NCI-H1930 (cell line): ENCODE measurements around the gene UGT1A5.
"Not testable (repeated sequence)": the region's sequence is repeated elsewhere in the genome, so short reads cannot be mapped to it uniquely, and the experiment has no call there.

Source experiments
- DNase-seq, 2 experiments: peaks; one replicate each; lab custom pipeline; 2025; lab: John Stamatoyannopoulos, UW

Gene UGT1A5

GRCh38 chr2:233746475-233747282 is 34.0 kb downstream of the UGT1A5 start:
- no peak for DNase-seq

- DNase-seq: no peak
Observed at GRCh38 chr2:233747283-233747544, 34.5 kb downstream of the UGT1A5 start.

DNA sequence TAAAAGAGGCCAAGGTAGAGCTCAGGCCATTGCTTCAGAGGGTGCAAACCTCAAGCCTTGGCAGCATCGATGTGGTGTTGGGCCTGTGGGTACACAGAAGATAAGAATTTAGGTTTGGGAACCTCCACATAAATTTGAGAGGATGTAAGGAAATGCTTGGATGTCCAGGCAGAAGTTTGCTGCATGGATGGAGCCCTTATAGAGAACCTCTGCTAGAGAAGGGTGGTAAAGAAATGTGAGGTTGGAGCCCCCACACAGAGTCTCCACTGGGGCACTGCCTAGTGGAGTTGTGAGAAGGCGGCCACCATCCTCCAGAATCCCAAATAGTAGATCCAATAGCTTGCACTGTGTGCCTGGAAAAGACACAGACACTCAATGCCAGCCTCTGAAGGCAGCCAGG is 38.0 kb downstream of the UGT1A5 start:
- not testable (repeated sequence) for DNase-seq

- DNase-seq: not testable (repeated sequence)
Observed at GRCh38 chr2:233751212-233752009, 38.7 kb downstream of the UGT1A5 start.

DNA sequence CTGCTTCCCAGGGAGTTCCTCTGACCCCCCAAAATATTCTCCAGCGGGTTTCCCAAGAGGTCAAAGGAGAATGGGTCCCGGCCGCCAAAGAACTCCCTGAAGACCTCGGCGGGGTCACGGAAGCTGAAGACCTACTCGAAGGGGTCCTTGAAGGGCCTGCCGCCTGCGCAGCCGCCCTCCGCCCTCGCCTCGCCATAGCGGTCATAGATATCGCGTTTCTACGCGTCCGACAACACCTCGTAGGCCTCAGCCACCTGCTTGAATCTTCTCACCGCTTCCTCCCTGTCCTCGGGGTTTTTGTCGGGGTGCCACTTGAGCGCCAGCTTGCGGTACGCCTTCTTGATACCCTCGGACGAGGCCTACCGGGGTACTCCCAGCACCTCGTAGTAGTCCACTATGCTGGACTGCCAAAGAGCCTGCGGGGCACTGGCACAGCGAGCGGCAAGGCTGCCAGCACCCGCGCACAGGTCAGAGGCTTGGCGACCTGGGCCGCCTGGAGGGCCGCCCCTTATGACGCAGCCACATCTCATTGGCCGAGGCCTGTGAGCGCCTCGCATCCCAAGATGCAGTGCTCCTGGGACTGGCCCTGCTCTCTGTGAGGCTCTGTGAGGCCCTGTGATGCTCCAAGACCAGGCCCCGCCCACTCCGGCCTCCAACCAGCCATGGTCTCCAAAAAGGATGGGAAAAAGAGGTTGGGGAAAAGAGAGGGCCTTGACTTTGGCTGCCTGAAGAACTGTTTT is 42.3 kb downstream of the UGT1A5 start:
- DNase-seq: no peak

DNA sequence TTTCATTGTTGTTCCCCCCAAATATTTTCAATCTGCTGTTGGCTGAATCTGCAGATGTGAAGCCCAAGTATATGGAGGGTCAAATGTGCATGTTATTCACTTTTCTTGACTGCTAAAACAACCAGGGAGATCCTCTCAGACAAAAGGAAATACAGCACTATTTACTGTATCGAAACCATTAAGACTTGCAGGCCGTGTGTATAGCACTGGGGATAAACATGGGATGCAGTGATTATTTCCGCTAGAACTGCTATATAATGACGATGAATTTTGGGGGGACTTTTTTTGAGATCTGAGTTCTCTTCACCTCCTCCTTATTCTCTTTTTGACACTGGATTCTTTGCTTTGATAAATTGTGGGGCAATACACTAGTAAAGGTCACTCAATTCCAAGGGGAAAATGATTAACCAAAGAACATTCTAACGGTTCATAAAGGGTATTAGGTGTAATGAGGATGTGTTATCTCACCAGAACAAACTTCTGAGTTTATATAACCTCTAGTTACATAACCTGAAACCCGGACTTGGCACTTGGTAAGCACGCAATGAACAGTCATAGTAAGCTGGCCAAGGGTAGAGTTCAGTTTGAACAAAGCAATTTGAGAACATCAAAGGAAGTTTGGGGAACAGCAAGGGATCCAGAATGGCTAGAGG is 43.8 kb downstream of the UGT1A5 start:
- DNase-seq: no peak

DNA sequence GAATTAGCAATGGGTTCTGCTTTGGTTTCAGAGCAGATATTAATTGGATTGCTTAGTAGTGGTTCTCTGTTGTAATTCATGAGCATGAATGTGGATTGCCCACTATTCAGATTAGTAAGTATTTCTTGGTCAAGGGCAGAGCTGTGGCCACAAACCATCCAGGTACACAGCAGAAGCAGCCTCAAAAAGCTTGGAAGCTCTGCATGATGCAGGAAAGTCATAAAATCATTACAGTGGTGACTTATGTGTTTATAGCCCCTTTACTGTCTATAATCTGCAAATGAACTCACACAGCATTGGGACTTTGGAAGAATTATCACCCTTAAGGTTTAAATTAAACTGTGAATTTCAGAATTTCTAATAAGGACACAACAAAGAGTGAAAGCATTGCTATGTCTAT is 45.4 kb downstream of the UGT1A5 start:
- DNase-seq: no peak

- no peak for DNase-seq
Observed at GRCh38 chr2:233758849-233759248, 46.1 kb downstream of the UGT1A5 start.

GRCh38 chr2:233760043-233760442 is 47.3 kb downstream of the UGT1A5 start, which contains the start of gene UGT1A1:
TSS of gene UGT1A1 (plus strand) at chr2:233760270. CDS start at chr2:233760288, 18 bp downstream.
- no peak for DNase-seq

DNA sequence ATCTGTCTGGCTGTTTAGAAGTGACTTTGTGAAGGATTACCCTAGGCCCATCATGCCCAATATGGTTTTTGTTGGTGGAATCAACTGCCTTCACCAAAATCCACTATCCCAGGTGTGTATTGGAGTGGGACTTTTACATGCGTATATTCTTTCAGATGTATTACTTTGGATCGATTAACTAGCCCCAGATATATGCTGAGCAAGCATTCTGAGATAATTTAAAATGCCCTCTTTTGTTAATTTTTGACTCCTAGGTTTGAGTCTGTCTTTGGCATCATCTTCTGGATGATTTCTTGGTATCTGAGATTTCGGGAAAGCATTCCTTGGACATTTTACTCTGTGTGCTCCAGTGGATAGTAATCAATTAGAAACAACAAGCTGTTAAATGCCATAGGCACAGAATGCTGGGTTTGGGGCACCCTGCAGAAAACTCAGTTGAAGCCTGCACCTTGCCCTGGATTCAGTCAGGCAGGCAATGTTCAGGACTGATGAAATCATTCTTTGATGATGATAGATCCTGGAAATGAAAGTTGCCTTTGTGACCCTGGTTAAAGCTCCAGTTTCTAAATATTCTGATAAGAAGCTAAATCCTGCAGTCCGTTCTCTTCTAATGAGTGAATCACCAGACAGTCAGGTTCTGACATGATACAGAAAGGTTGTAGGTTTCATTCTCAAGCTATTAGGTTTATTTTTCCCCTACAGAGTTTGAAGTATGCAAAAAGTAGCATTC is 48.5 kb downstream of the UGT1A5 start:
- no peak for DNase-seq

DNA sequence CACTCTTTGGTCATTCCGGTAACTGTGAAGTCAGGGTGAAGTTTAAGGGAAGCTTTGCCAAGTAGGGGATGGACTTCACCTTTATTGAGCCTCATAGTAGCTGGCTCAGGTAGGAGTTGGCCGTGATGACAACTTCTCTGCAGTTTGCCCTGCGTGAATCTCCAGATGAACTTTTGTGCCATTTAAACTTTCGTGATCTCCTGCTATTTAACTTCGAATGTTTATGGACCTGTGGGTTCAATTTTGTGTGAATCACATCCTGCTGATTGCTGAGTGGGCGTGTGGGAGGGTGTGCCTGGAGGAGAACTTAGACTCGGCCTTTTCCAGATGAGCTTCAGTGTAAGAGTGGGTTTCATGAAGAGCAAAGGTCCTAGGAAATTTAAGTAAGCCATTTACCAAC is 51.6 kb downstream of the UGT1A5 start:
- no peak for DNase-seq

GRCh38 chr2:233764761-233765160 is 52.1 kb downstream of the UGT1A5 start:
- no peak for DNase-seq

GRCh38 chr2:233766416-233766815 is 53.7 kb downstream of the UGT1A5 start:
- DNase-seq: no peak

DNA sequence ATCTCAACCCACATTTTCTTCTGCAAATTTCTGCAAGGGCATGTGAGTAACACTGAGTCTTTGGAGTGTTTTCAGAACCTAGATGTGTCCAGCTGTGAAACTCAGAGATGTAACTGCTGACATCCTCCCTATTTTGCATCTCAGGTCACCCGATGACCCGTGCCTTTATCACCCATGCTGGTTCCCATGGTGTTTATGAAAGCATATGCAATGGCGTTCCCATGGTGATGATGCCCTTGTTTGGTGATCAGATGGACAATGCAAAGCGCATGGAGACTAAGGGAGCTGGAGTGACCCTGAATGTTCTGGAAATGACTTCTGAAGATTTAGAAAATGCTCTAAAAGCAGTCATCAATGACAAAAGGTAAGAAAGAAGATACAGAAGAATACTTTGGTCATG is 55.4 kb downstream of the UGT1A5 start:
- DNase-seq: no peak

GRCh38 chr2:233769260-233769659 is 56.6 kb downstream of the UGT1A5 start:
- DNase-seq: no peak

DNA sequence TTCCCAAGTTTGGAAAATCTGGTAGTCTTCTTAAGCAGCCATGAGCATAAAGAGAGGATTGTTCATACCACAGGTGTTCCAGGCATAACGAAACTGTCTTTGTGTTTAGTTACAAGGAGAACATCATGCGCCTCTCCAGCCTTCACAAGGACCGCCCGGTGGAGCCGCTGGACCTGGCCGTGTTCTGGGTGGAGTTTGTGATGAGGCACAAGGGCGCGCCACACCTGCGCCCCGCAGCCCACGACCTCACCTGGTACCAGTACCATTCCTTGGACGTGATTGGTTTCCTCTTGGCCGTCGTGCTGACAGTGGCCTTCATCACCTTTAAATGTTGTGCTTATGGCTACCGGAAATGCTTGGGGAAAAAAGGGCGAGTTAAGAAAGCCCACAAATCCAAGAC is 59.4 kb downstream of the UGT1A5 start:
- DNase-seq: no peak

DNA sequence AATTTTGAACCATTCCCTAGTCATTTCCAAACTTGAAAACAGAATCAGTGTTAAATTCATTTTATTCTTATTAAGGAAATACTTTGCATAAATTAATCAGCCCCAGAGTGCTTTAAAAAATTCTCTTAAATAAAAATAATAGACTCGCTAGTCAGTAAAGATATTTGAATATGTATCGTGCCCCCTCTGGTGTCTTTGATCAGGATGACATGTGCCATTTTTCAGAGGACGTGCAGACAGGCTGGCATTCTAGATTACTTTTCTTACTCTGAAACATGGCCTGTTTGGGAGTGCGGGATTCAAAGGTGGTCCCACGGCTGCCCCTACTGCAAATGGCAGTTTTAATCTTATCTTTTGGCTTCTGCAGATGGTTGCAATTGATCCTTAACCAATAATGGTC is 59.9 kb downstream of the UGT1A5 start:
- DNase-seq: no peak

GRCh38 chr2:233773854-233774253 is 61.1 kb downstream of the UGT1A5 start:
- DNase-seq: no peak

DNA sequence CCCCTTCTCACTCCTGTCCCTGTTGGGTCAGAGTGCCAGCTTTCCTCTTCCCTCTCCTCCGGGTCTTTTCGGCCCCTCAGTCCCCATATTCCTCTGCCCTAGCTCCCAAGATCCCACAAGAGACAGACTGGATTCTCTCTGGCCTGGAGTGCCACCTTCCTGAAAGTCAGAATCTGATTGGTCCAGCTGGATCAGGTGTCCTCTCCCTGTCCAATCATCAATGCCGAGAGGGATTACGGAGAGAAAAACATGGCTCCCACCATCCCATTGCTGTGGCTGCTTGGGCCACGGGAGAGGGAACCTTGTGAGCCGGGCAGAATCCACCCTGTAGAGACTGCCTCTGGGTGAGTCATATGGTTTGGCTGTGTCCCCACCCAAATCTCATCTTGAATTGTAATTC is 62.7 kb downstream of the UGT1A5 start:
- no peak for DNase-seq

DNA sequence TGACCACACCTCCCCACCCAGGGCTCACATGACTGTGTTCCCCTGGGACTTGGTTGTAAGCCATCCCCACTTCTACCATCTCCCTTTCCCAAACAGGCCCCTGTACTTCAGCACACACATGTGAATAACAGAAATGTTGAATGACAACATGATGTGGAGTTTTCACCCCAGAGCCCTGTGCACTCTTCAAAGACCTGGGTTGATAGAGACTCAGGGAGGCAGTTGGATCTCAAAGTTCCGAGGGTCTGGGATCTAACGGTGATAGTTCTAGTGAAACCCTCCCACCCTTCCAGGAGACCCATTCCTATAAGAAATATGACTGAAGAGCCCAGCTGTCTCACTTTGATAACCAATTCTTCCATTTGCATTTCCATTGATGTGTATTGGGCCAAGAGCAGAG is 65.3 kb downstream of the UGT1A5 start, which contains the start of gene MROH2A:
MROH2A (plus strand) TSS at position 301 of the 400 bp plus-strand sequence. CDS start 1,029 bp downstream, outside the sequence.
- no peak for DNase-seq

DNA sequence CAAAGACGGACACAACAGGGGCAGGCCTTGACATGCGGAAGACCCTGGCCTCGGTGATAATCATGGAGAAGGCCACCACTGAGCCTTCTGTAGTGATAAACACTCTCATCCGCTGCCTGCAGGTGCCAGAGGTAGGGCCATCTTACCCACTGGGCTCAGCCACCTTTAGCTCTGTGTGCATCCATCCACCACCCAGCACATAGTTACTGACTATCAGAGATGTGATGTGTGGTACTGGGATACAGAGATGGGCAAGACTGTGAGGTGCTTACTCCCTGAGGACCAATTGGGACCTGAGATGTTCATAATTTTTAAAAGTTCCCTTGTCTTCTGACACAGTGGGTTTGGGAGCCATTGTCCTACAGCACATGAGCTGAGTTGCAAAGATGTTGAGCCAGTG is 67.0 kb downstream of the UGT1A5 start:
- no peak for DNase-seq
